SK-N-SH treated with all-trans-retinoic acid at 6 μM for 48 hours (cell line): ENCODE results near the gene TMEM150B.

Source experiments
- ATAC-seq: fragments of 200-7000 bp; cut with Tn5 transposase; 3 replicates; pipeline ENCODE4 v1.9.1; 2020; ENCODE audit warnings: mild to moderate bottlenecking, moderate library complexity
- ARNTL ChIP-seq: fragments of 450-650 bp; formaldehyde crosslinking; IDR thresholded peaks from 2 replicates; pipeline ENCODE4 v1.5.0; 2020; ENCODE audit warnings: low read depth, mild to moderate bottlenecking, moderate library complexity, borderline replicate concordance
- BACH2 ChIP-seq: fragments of 250-450 bp; sonication (Bioruptor Pico); IDR thresholded peaks from 2 replicates; pipeline ENCODE4 v1.9.0; 2021; ENCODE audit warnings: mild to moderate bottlenecking, borderline replicate concordance
- CREB5 ChIP-seq: fragments of 250-450 bp; sonication (Bioruptor Pico); IDR thresholded peaks from 2 replicates; pipeline ENCODE4 v1.5.1; 2020; ENCODE audit warnings: low read depth, mild to moderate bottlenecking, moderate library complexity
- CSDC2 ChIP-seq: fragments of 250-450 bp; sonication (Bioruptor Pico); IDR thresholded peaks from 2 replicates; pipeline ENCODE4 v1.5.0; 2020; ENCODE audit warnings: mild to moderate bottlenecking, moderate library complexity
- CSRNP3 ChIP-seq: fragments of 250-450 bp; sonication (Bioruptor Pico); IDR thresholded peaks from 2 replicates; pipeline ENCODE4 v1.5.1; 2021; ENCODE audit warnings: mild to moderate bottlenecking, moderate library complexity
- ESRRG ChIP-seq: fragments of 250-450 bp; sonication (Bioruptor Pico); IDR thresholded peaks from 2 replicates; pipeline ENCODE4 v1.6.1; 2021; ENCODE audit warnings: mild to moderate bottlenecking
- ISL1 ChIP-seq: fragments of 250-450 bp; sonication (Bioruptor Pico); IDR thresholded peaks from 2 replicates; pipeline ENCODE4 v2.1.2; 2022; ENCODE audit warnings: mild to moderate bottlenecking, moderate library complexity
- OSR1 ChIP-seq: fragments of 250-450 bp; sonication (Bioruptor Pico); IDR thresholded peaks from 2 replicates; pipeline ENCODE4 v1.8.0; 2022; ENCODE audit warnings: moderate library complexity, mild to moderate bottlenecking, inconsistent platforms
- POU6F1 ChIP-seq: fragments of 250-450 bp; sonication (Bioruptor Pico); IDR thresholded peaks from 2 replicates; pipeline ENCODE4 v1.8.0; 2021; ENCODE audit warnings: low read depth, mild to moderate bottlenecking, moderate library complexity, borderline replicate concordance
- RARB ChIP-seq: fragments of 250-450 bp; sonication (Bioruptor Pico); IDR thresholded peaks from 2 replicates; pipeline ENCODE4 v1.8.0; 2021; ENCODE audit warnings: mild to moderate bottlenecking, moderate library complexity
- SNAI2 ChIP-seq: fragments of 250-450 bp; sonication (Bioruptor Pico); IDR thresholded peaks from 2 replicates; pipeline ENCODE4 v1.5.0; 2020; ENCODE audit warnings: mild to moderate bottlenecking, moderate library complexity
- TCF4 ChIP-seq: fragments of 250-450 bp; sonication (Bioruptor Pico); IDR thresholded peaks from 2 replicates; pipeline ENCODE4 v1.8.0; 2021; ENCODE audit warnings: mild to moderate bottlenecking, moderate library complexity, borderline replicate concordance
- TOX ChIP-seq: fragments of 250-450 bp; sonication (Bioruptor Pico); IDR thresholded peaks from 2 replicates; pipeline ENCODE4 v1.8.0; 2021; ENCODE audit warnings: mild to moderate bottlenecking, moderate library complexity, borderline replicate concordance
- TSHZ2 ChIP-seq: fragments of 250-450 bp; sonication (Bioruptor Pico); IDR thresholded peaks from 2 replicates; pipeline ENCODE4 v1.5.0; 2020; ENCODE audit warnings: mild to moderate bottlenecking, moderate library complexity
- ZC3H10 ChIP-seq: fragments of 250-450 bp; sonication (Bioruptor Pico); IDR thresholded peaks from 2 replicates; pipeline ENCODE4 v1.5.1; 2021; ENCODE audit warnings: mild to moderate bottlenecking, moderate library complexity
- ZFP3 ChIP-seq: fragments of 250-450 bp; sonication (Bioruptor Pico); IDR thresholded peaks from 2 replicates; pipeline ENCODE4 v1.5.0; 2020; ENCODE audit warnings: mild to moderate bottlenecking, moderate library complexity
- ZFP30 ChIP-seq: fragments of 450-650 bp; formaldehyde crosslinking; IDR thresholded peaks from 2 replicates; pipeline ENCODE4 v1.5.0; 2022; ENCODE audit warnings: mild to moderate bottlenecking, moderate library complexity
- ZNF565 ChIP-seq: fragments of 450-650 bp; formaldehyde crosslinking; conservative IDR thresholded peaks from 2 replicates; pipeline ENCODE4 v1.5.0; 2020; ENCODE audit warnings: low read depth, mild to moderate bottlenecking, moderate library complexity
- ZNF70 ChIP-seq: fragments of 450-650 bp; formaldehyde crosslinking; IDR thresholded peaks from 2 replicates; pipeline ENCODE4 v1.5.0; 2020; ENCODE audit warnings: mild to moderate bottlenecking, moderate library complexity
- ZNF8 ChIP-seq: fragments of 450-650 bp; formaldehyde crosslinking; IDR thresholded peaks from 2 replicates; pipeline ENCODE4 v1.5.0; 2020; ENCODE audit warnings: mild to moderate bottlenecking, moderate library complexity

TMEM150B gene

GRCh38 chr19:55303477-55303876 lies 21.7 kb downstream of the TMEM150B start:
- no peak for ATAC-seq
- no peak for TF ChIP-seq TOX (CRISPR knock-in tag)
- no peak for TF ChIP-seq ZC3H10
- no peak for TF ChIP-seq ZNF565
- no peak for TF ChIP-seq TCF4 (CRISPR knock-in tag)
- no peak for TF ChIP-seq ZNF8 (CRISPR knock-in tag)
- no peak for TF ChIP-seq ZFP30 (CRISPR knock-in tag)

- TF ChIP-seq TCF4 (CRISPR knock-in tag): no peak
- TF ChIP-seq CREB5 (CRISPR knock-in tag): no peak
- no peak for ATAC-seq
Measured at GRCh38 chr19:55302318-55302703, 22.8 kb downstream of the TMEM150B start.

GRCh38 chr19:55301459-55302317 lies 23.5 kb downstream of the TMEM150B start:
- TF ChIP-seq CSDC2: no peak
- TF ChIP-seq ESRRG (CRISPR knock-in tag): no peak
- TF ChIP-seq CSRNP3 (CRISPR knock-in tag): no peak
- no peak for TF ChIP-seq ZC3H10
- no peak for TF ChIP-seq ZNF70 (CRISPR knock-in tag)
- no peak for TF ChIP-seq OSR1 (CRISPR knock-in tag)
- no peak for TF ChIP-seq BACH2 (CRISPR knock-in tag)
- TF ChIP-seq SNAI2: no peak
- no peak for TF ChIP-seq ZFP3 (CRISPR knock-in tag)
- TF ChIP-seq ISL1 (CRISPR knock-in tag): no peak
- no peak for TF ChIP-seq POU6F1 (CRISPR knock-in tag)
- no peak for TF ChIP-seq TSHZ2 (CRISPR knock-in tag)
- TF ChIP-seq CREB5 (CRISPR knock-in tag): no peak
- TF ChIP-seq ZNF8 (CRISPR knock-in tag): no peak
- no peak for TF ChIP-seq RARB (CRISPR knock-in tag)
- no peak for TF ChIP-seq ZNF565
- TF ChIP-seq ZFP30 (CRISPR knock-in tag): no peak
- no peak for TF ChIP-seq ARNTL (CRISPR knock-in tag)
- ATAC-seq: peak; percentile 88
